Measurements from ENCODE around the gene SULT4A1.

DNA sequence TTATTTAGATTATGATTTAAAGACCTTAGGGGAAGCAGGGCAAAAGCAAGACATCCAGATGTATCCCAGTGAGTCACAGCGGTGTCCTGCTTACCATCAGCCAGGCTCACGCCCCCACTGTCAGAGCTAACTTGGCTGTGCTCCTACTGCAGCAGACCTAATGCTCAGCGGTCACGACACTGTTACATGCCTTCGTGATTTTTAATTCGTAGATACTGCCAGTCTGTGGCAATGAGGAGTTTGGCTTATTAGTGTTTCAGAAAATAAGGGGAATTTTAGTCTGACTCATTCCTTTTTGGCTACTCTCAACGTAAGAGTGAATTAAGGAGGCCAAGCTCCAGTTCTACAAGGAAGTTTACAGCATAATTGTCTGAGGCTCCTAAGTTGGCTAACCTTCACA lies 72.9 kb downstream of the SULT4A1 start:
- TF ChIP-seq ZNF274 (IDR thresholded peaks at IDR 0.05; ENCODE audit: low read depth, low read length) (no peak), SUZ12 (IDR thresholded peaks at IDR 0.05; ENCODE audit: extremely low read depth, insufficient read depth, insufficient read length) (no peak)

Data from NT2/D1 (cell line).